Measurements from ENCODE around the gene VTCN1.
"Not testable (repeated sequence)": the region's sequence is repeated elsewhere in the genome, so short reads cannot be mapped to it uniquely, and the experiment has no call there.

VTCN1 gene

GRCh38 chr1:117166076-117166475 is 44.7 kb downstream of the VTCN1 start:
- DNase-seq (ENCODE audit: low spot score) = no peak

- no peak for DNase-seq (ENCODE audit: low spot score)
Observed at GRCh38 chr1:117164209-117164608, 46.5 kb downstream of the VTCN1 start.

GRCh38 chr1:117162816-117163215 is 47.9 kb downstream of the VTCN1 start:
- no peak for DNase-seq (ENCODE audit: low spot score)

- DNase-seq (ENCODE audit: low spot score) = no peak
Observed at GRCh38 chr1:117161887-117162286, 48.8 kb downstream of the VTCN1 start.

GRCh38 chr1:117151305-117151704 is 59.4 kb downstream of the VTCN1 start:
- DNase-seq (ENCODE audit: low spot score) = not testable (repeated sequence)

- no peak for DNase-seq (ENCODE audit: low spot score)
Observed at GRCh38 chr1:117150316-117150715, 60.4 kb downstream of the VTCN1 start.

- DNase-seq (ENCODE audit: low spot score) = no peak
Observed at GRCh38 chr1:117147856-117148588, 62.7 kb downstream of the VTCN1 start.

GRCh38 chr1:117147341-117147831 is 63.3 kb downstream of the VTCN1 start:
- no peak for DNase-seq (ENCODE audit: low spot score)

GRCh38 chr1:117146575-117147340 is 64.0 kb downstream of the VTCN1 start:
- no peak for DNase-seq (ENCODE audit: low spot score)

- no peak for DNase-seq (ENCODE audit: low spot score)
Observed at GRCh38 chr1:117146072-117146471, 64.7 kb downstream of the VTCN1 start.

GRCh38 chr1:117143871-117144270 is 66.9 kb downstream of the VTCN1 start:
- DNase-seq (ENCODE audit: low spot score) = no peak

GRCh38 chr1:117143172-117143571 is 67.6 kb downstream of the VTCN1 start:
- DNase-seq (ENCODE audit: low spot score) = no peak

GRCh38 chr1:117142200-117142599 is 68.5 kb downstream of the VTCN1 start:
- no peak for DNase-seq (ENCODE audit: low spot score)

- DNase-seq (ENCODE audit: low spot score) = no peak
Observed at GRCh38 chr1:117138561-117138960, 72.2 kb downstream of the VTCN1 start.

GRCh38 chr1:117138106-117138505 is 72.6 kb downstream of the VTCN1 start:
- no peak for DNase-seq (ENCODE audit: low spot score)

GRCh38 chr1:117137281-117137855 is 73.4 kb downstream of the VTCN1 start:
- no peak for DNase-seq (ENCODE audit: low spot score)

- no peak for DNase-seq (ENCODE audit: low spot score)
Observed at GRCh38 chr1:117136749-117137148, 74.0 kb downstream of the VTCN1 start.

- DNase-seq (ENCODE audit: low spot score) = no peak
Observed at GRCh38 chr1:117135329-117135728, 75.4 kb downstream of the VTCN1 start.

GRCh38 chr1:117130526-117130925 is 80.2 kb downstream of the VTCN1 start:
- DNase-seq (ENCODE audit: low spot score) = no peak

GRCh38 chr1:117128323-117129079 is 82.2 kb downstream of the VTCN1 start:
- peak; percentile 56 for DNase-seq (ENCODE audit: low spot score)

- no peak for DNase-seq (ENCODE audit: low spot score)
Observed at GRCh38 chr1:117127795-117128194, 82.9 kb downstream of the VTCN1 start.

GRCh38 chr1:117124661-117125060 is 86.1 kb downstream of the VTCN1 start:
- DNase-seq (ENCODE audit: low spot score) = no peak

Data from cerebellar cortex (tissue), 1 donor.